ENCODE measurements around the gene MVK. TPM values are rescaled to one million over a fixed set of nuclear protein-coding genes. Genes with fewer than 3 reads are reported as not detected.

Gene MVK
- total RNA-seq, 1 experiment from 2014 or later, result 19.2 TPM

DNA sequence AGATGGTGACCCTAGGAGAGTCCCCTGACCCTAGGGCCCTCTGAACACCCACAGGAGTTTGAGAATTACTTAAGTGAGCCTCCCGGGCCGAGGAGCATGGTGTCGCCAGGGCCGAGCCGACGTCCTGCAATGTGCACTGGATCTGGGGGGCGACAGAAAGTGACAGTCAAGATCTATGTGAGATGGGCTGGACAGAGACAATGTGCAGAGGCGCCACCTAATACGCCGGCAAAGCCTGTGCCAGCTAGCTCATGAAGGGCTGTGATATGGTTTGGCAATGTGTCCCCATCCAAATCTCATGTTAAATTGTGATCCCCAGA, 11.9 kb upstream of the MVK start:
- Histone ChIP-seq H4K8ac (replicated peaks; ENCODE audit: insufficient read length, low read depth, low read length) (no peak overlapping the region), H3K9ac (ENCODE audit: extremely low read depth, insufficient read length, low read length) (no peak overlapping the region), H3K27ac (ENCODE audit: insufficient read length, low read depth, low read length) (no peak overlapping the region), H3K56ac (ENCODE audit: insufficient read length, low read depth, low read length) (no peak overlapping the region), H2BK15ac (ENCODE audit: low read depth, low read length) (no peak overlapping the region), H2BK20ac (ENCODE audit: low read depth, low read length, poor library complexity, severe bottlenecking) (no peak overlapping the region), H3K4me1 (ENCODE audit: insufficient read depth, low read length) (no peaks in the 10 kb centered on the region), H3K4ac (ENCODE audit: low read depth, low read length) (no peak overlapping the region), H4K20me1 (ENCODE audit: control insufficient read depth, insufficient read depth, insufficient read length) (no peaks in the 10 kb centered on the region), H4K5ac (ENCODE audit: insufficient read length, low read depth, low read length) (no peak overlapping the region), H2BK12ac (ENCODE audit: insufficient read length, low read depth, low read length) (no peak overlapping the region), H3K27me3 (ENCODE audit: insufficient read depth, low read length) (no peaks in the 10 kb centered on the region), H3T11ph (ENCODE audit: low read length) (no peak overlapping the region), H3K79me2 (ENCODE audit: insufficient read depth, low read length) (no peaks in the 10 kb centered on the region), H2AFZ (ENCODE audit: low read length) (no peak overlapping the region), H2BK120ac (ENCODE audit: low read depth, low read length, poor library complexity, severe bottlenecking) (no peak overlapping the region), H3K23me2 (ENCODE audit: insufficient read length, low read depth, low read length, poor library complexity, severe bottlenecking) (no peaks in the 10 kb centered on the region), H3K9me3 (ENCODE audit: control insufficient read depth, low read depth, low read length) (no peaks in the 10 kb centered on the region), H3K4me2 (ENCODE audit: insufficient read depth, insufficient read length, low read length) (no peak overlapping the region), H4K91ac (ENCODE audit: insufficient read length, low read depth, low read length) (no peak overlapping the region), H3K14ac (ENCODE audit: insufficient read depth, low read length) (no peak overlapping the region), H3K18ac (ENCODE audit: insufficient read length, low read depth, low read length) (no peak overlapping the region), H2AK5ac (ENCODE audit: insufficient read length, low read length) (no peak overlapping the region), H2BK5ac (ENCODE audit: insufficient read length, low read length) (no peak overlapping the region), H3K79me1 (ENCODE audit: insufficient read depth, low read depth, low read length, poor library complexity, severe bottlenecking) (no peaks in the 10 kb centered on the region), H3K23ac (ENCODE audit: insufficient read length, low read depth, low read length) (no peak overlapping the region)
- no peaks in the 10 kb centered on the region for H3K27me3 Mint-ChIP-seq (ENCODE audit: low read depth)
- TF ChIP-seq CTCF (conservative IDR thresholded peaks at IDR 0.05), result no peak
- H3K36me3 Mint-ChIP-seq (ENCODE audit: insufficient read depth in 1 of 3, low read depth in 3 of 3), result peaks cover 14 to 29% (median 16%) of the 10 kb centered on the region in 3 experiments
- peaks cover 0 to 3% of the 10 kb centered on the region in 2 experiments; a peak in 1 of 4 replicates for H3K4me1 Mint-ChIP-seq
- no peaks in the 10 kb centered on the region; a peak in 2 of 5 replicates for H3K9me3 Mint-ChIP-seq
- no CpG with 5 or more reads among the region's 10 CpGs for WGBS (ENCODE audit: extremely low coverage, insufficient read length, low lambda C conversion rate)
- DNase-seq, result no peak
- H3K4me3 Mint-ChIP-seq, result no peak overlapping the region
- H3K27ac Mint-ChIP-seq, result peak overlapping the region in 2 of 3 experiments; percentile 12 to 77; a peak in 3 of 7 replicates

Measured in H9 (cell line).